CD4-positive, CD25-positive, alpha-beta regulatory T cell (primary cell): ENCODE measurements around the gene ACSL1. TPM values are rescaled to one million over a fixed set of nuclear protein-coding genes. Genes with fewer than 3 reads are reported as not detected.

ENCODE experiments used
- ATAC-seq, 2 donors: fragments of 150-1000 bp; cut with Tn5 transposase; one replicate each; pipeline ENCODE4 v1.10.0; 2021; ENCODE audit warnings: low read depth in 2 of 2, moderate number of reproducible peaks in 2 of 2, moderate library complexity in 1 of 2
- DNase-seq, 3 donors: peaks; one replicate each; pipeline versions ENCODE4 v3.0.0 to v3.0.0-alpha.2; 2012 to 2022; ENCODE audit warnings: mixed read lengths in 1 of 3
- H3K27ac ChIP-seq: one replicate; pipeline ENCODE4 v1.7.0; 2013; ENCODE audit warnings: mild to moderate bottlenecking, low read length; ENCODE audit not compliant: insufficient read depth, poor library complexity, severe bottlenecking
- H3K27me3 ChIP-seq: one replicate; pipeline ENCODE4 v1.7.0; 2013; ENCODE audit warnings: low read length; ENCODE audit not compliant: control insufficient read depth, insufficient read depth
- H3K36me3 ChIP-seq: one replicate; pipeline ENCODE4 v1.7.0; 2013; ENCODE audit warnings: mild to moderate bottlenecking, low read length, moderate library complexity; ENCODE audit not compliant: control insufficient read depth, insufficient read depth
- H3K4me1 ChIP-seq: 2 replicates; pipeline ENCODE4 v1.7.0; 2013; ENCODE audit warnings: mild to moderate bottlenecking, low read length; ENCODE audit not compliant: insufficient read depth, control insufficient read depth, poor library complexity, severe bottlenecking
- H3K4me3 ChIP-seq: one replicate; pipeline ENCODE4 v1.7.0; 2013; ENCODE audit warnings: low read depth, mild to moderate bottlenecking, low read length, moderate library complexity
- H3K9me3 ChIP-seq, 2 experiments: 1 replicate in 1 of 2; 2 replicates in 1 of 2; pipeline ENCODE4 v1.7.0; 2013; ENCODE audit warnings: low read length in 2 of 2, mild to moderate bottlenecking in 1 of 2, moderate library complexity in 1 of 2; ENCODE audit not compliant: control insufficient read depth in 2 of 2
- H3K27ac Mint-ChIP-seq, 3 donors: one replicate each; pipeline ENCODE4 v1.8.0; 2020 to 2022; ENCODE audit warnings: mild to moderate bottlenecking in 3 of 3, mixed read lengths in 3 of 3, moderate library complexity in 2 of 3
- H3K27me3 Mint-ChIP-seq: one replicate; pipeline ENCODE4 v1.8.0; 2022; ENCODE audit warnings: mild to moderate bottlenecking, mixed read lengths
- H3K36me3 Mint-ChIP-seq: one replicate; pipeline ENCODE4 v1.8.0; 2020; ENCODE audit warnings: mixed read lengths
- H3K4me1 Mint-ChIP-seq, 4 donors: one replicate each; pipeline ENCODE4 v1.8.0; 2020 to 2022; ENCODE audit warnings: mixed read lengths in 4 of 4, mild to moderate bottlenecking in 1 of 4
- H3K4me3 Mint-ChIP-seq, 4 donors: one replicate each; pipeline ENCODE4 v1.8.0; 2020 to 2022; ENCODE audit warnings: mild to moderate bottlenecking in 4 of 4, mixed read lengths in 4 of 4, moderate library complexity in 3 of 4
- H3K9me3 Mint-ChIP-seq, 7 donors: one replicate each; pipeline ENCODE4 v1.8.0; 2020 to 2022; ENCODE audit warnings: mixed read lengths in 7 of 7, mild to moderate bottlenecking in 3 of 7, moderate library complexity in 2 of 7
- polyA plus RNA-seq, 4 donors: library from polyadenylated mRNA; unstranded; fragments of 300-500 nt; fragmentation: Illumina TruSeq; gene quantifications; one replicate each; pipeline ENCODE4 v1.2.3, GENCODE V29; 2021
- total RNA-seq: library from RNA; stranded (reverse); gene quantifications from one replicate; pipeline ENCODE4 v1.2.3, GENCODE V29; 2022

Gene ACSL1
- total and polyA plus RNA-seq, 5 donors from 2014 or later, result 6.8 to 21.0 (median 9.4) TPM

GRCh38 chr4:184824081-184824775 is 1.5 kb downstream of the ACSL1 start:
- Histone ChIP-seq H3K4me3 (peak overlapping the region; percentile 88), H3K4me1 (peaks cover 33% of the 10 kb centered on the region), H3K27me3 (no peaks in the 10 kb centered on the region), H3K27ac (no peak overlapping the region), H3K36me3 (no peaks in the 10 kb centered on the region), H3K9me3 (no peaks in the 10 kb centered on the region)
- DNase-seq (peak; percentile 6 to 35 (median 9)), ATAC-seq (no peak)
- no peaks in the 10 kb centered on the region for H3K36me3 Mint-ChIP-seq
- H3K4me1 Mint-ChIP-seq, result peaks cover 22 to 56% (median 32%) of the 10 kb centered on the region in 4 donors
- peaks cover 16% of the 10 kb centered on the region for H3K27me3 Mint-ChIP-seq
- H3K27ac Mint-ChIP-seq, result peak overlapping the region; percentile 58 to 93 (median 69)
- no peaks in the 10 kb centered on the region for H3K9me3 Mint-ChIP-seq
- H3K4me3 Mint-ChIP-seq, result peak overlapping the region; percentile 88 to 97 (median 93)

GRCh38 chr4:184823014-184823413 is 2.8 kb downstream of the ACSL1 start:
- no peaks in the 10 kb centered on the region for H3K27me3 ChIP-seq
- H3K4me3 ChIP-seq, result peak overlapping the region; percentile 88
- peak overlapping the region in 3 of 4 donors; percentile 44 to 91 (median 88) for H3K4me3 Mint-ChIP-seq

GRCh38 chr4:184822356-184822755 is 3.4 kb downstream of the ACSL1 start:
- Mint-ChIP-seq H3K4me1 (peaks cover 23 to 69% (median 42%) of the 10 kb centered on the region in 4 donors), H3K36me3 (no peaks in the 10 kb centered on the region), H3K27ac (peak overlapping the region in 1 of 3 donors; percentile 40), H3K27me3 (peaks cover 9% of the 10 kb centered on the region), H3K4me3 (peak overlapping the region in 1 of 4 donors; percentile 45), H3K9me3 (no peaks in the 10 kb centered on the region)
- H3K27me3 ChIP-seq, result no peaks in the 10 kb centered on the region
- H3K4me3 ChIP-seq, result no peak overlapping the region
- no peaks in the 10 kb centered on the region for H3K36me3 ChIP-seq
- H3K9me3 ChIP-seq, result no peaks in the 10 kb centered on the region
- peaks cover 46% of the 10 kb centered on the region for H3K4me1 ChIP-seq
- no peak overlapping the region for H3K27ac ChIP-seq
- no peak for DNase-seq
- ATAC-seq, result no peak

More at GRCh38 chr4:184823014-184823413, 2.8 kb downstream of the ACSL1 start:
- Histone ChIP-seq H3K4me1 (peaks cover 42% of the 10 kb centered on the region), H3K9me3 (no peaks in the 10 kb centered on the region), H3K36me3 (no peaks in the 10 kb centered on the region), H3K27ac (no peak overlapping the region)
- ATAC-seq (no peak), DNase-seq (no peak)
- peaks cover 14% of the 10 kb centered on the region for H3K27me3 Mint-ChIP-seq
- H3K9me3 Mint-ChIP-seq, result no peaks in the 10 kb centered on the region
- H3K27ac Mint-ChIP-seq, result peak overlapping the region in 1 of 3 donors; percentile 40
- H3K4me1 Mint-ChIP-seq, result peaks cover 22 to 66% (median 39%) of the 10 kb centered on the region in 4 donors
- no peaks in the 10 kb centered on the region for H3K36me3 Mint-ChIP-seq

- Mint-ChIP-seq H3K27ac (no peak overlapping the region), H3K4me1 (peaks cover 28 to 66% (median 46%) of the 10 kb centered on the region in 4 donors), H3K9me3 (no peaks in the 10 kb centered on the region), H3K4me3 (no peak overlapping the region), H3K36me3 (no peaks in the 10 kb centered on the region), H3K27me3 (no peaks in the 10 kb centered on the region)
- Histone ChIP-seq H3K4me1 (peaks cover 39% of the 10 kb centered on the region), H3K27me3 (no peaks in the 10 kb centered on the region), H3K27ac (no peak overlapping the region), H3K9me3 (no peaks in the 10 kb centered on the region), H3K4me3 (no peak overlapping the region), H3K36me3 (no peaks in the 10 kb centered on the region)
- DNase-seq, result no peak
- no peak for ATAC-seq
These were observed 4.5 kb downstream of the ACSL1 start for GRCh38 chr4:184821242-184821641.

- peaks cover 26 to 74% (median 52%) of the 10 kb centered on the region in 4 donors for H3K4me1 Mint-ChIP-seq
- H3K27me3 Mint-ChIP-seq, result no peaks in the 10 kb centered on the region
- H3K4me3 ChIP-seq, result no peak overlapping the region
- DNase-seq, result no peak
- H3K27ac ChIP-seq, result no peak overlapping the region
- H3K36me3 Mint-ChIP-seq, result no peaks in the 10 kb centered on the region
- peaks cover 37% of the 10 kb centered on the region for H3K4me1 ChIP-seq
- H3K36me3 ChIP-seq, result no peaks in the 10 kb centered on the region
- H3K27ac Mint-ChIP-seq, result no peak overlapping the region
- H3K9me3 Mint-ChIP-seq, result no peaks in the 10 kb centered on the region
- no peaks in the 10 kb centered on the region for H3K27me3 ChIP-seq
- ATAC-seq, result no peak
- peak overlapping the region in 1 of 4 donors; percentile 45 for H3K4me3 Mint-ChIP-seq
- no peaks in the 10 kb centered on the region for H3K9me3 ChIP-seq
These were observed 6.0 kb downstream of the ACSL1 start for GRCh38 chr4:184819786-184820185.

- Mint-ChIP-seq H3K4me3 (peak overlapping the region in 2 of 4 donors; percentile 29 to 32), H3K27ac (peak overlapping the region in 1 of 3 donors; percentile 67), H3K4me1 (peaks cover 19 to 60% (median 42%) of the 10 kb centered on the region in 4 donors), H3K9me3 (no peaks in the 10 kb centered on the region), H3K27me3 (no peaks in the 10 kb centered on the region), H3K36me3 (no peaks in the 10 kb centered on the region)
- Histone ChIP-seq H3K4me3 (peak overlapping the region; percentile 15), H3K36me3 (no peaks in the 10 kb centered on the region), H3K9me3 (no peaks in the 10 kb centered on the region), H3K4me1 (peaks cover 23% of the 10 kb centered on the region), H3K27me3 (no peaks in the 10 kb centered on the region), H3K27ac (no peak overlapping the region)
- ATAC-seq (peak in 1 of 2 donors; percentile 27), DNase-seq (peak in 2 of 3 donors; percentile 12 to 68)
These were observed 7.6 kb downstream of the ACSL1 start for GRCh38 chr4:184818216-184818564.

GRCh38 chr4:184817494-184818215 is 8.1 kb downstream of the ACSL1 start:
- no peak overlapping the region for H3K4me3 ChIP-seq
- DNase-seq, result no peak

More at GRCh38 chr4:184817494-184818215, 8.1 kb downstream of the ACSL1 start:
- Mint-ChIP-seq H3K4me1 (peaks cover 19 to 55% (median 37%) of the 10 kb centered on the region in 4 donors), H3K27me3 (no peaks in the 10 kb centered on the region), H3K4me3 (peak overlapping the region in 2 of 4 donors; percentile 29 to 32), H3K9me3 (no peaks in the 10 kb centered on the region), H3K27ac (peak overlapping the region in 1 of 3 donors; percentile 67), H3K36me3 (no peaks in the 10 kb centered on the region)
- Histone ChIP-seq H3K36me3 (no peaks in the 10 kb centered on the region), H3K4me1 (peaks cover 18% of the 10 kb centered on the region), H3K9me3 (no peaks in the 10 kb centered on the region), H3K27me3 (no peaks in the 10 kb centered on the region), H3K27ac (no peak overlapping the region)
- no peak for ATAC-seq
